Regular cardiac myocyte (primary cell): ENCODE measurements around the gene CYP21A2. TPM values are rescaled to one million over a fixed set of nuclear protein-coding genes. Genes with fewer than 3 reads are reported as not detected.

Experiments
- total RNA-seq: library from RNA; depleted of rRNA; stranded (reverse); fragments of >200 nt; gene quantifications from 2 replicates; pipeline ENCODE4 v1.2.3, GENCODE V29; 2014

The CYP21A2 gene
- 0.19 TPM in 1 of 2 replicates, not detected in the other for total RNA-seq

GRCh38 chr6:32037598-32038524 is at the start of gene CYP21A2:
CYP21A2 (plus strand) TSS chr6:32038415; CDS start chr6:32038423, 8 bp downstream.

GRCh38 chr6:32014547-32014946 is 23.7 kb upstream of the CYP21A2 start, which contains the start of gene C4B:
C4B (plus strand) TSS chr6:32014795; CDS start chr6:32014846, 51 bp downstream.

Other genes with a start within 250 kb of the CYP21A2 start
- gene VARS1, start 242.7 kb upstream of the CYP21A2 start, total RNA-seq = 32.4 and 91.3 TPM in 2 replicates
- gene LSM2, start 231.4 kb upstream of the CYP21A2 start, total RNA-seq = 18.0 and 46.2 TPM in 2 replicates
- 1.3 and 2.8 TPM in 2 replicates for gene HSPA1L, start 223.1 kb upstream of the CYP21A2 start, total RNA-seq
- 87.9 and 192 TPM in 2 replicates for gene HSPA1A, start 222.9 kb upstream of the CYP21A2 start, total RNA-seq
- 119 and 235 TPM in 2 replicates for gene HSPA1B, start 210.7 kb upstream of the CYP21A2 start, total RNA-seq
- gene NEU1, start 175.6 kb upstream of the CYP21A2 start, total RNA-seq = 51.4 and 93.9 TPM in 2 replicates
- not detected in 2 replicates for gene SLC44A4, start 159.4 kb upstream of the CYP21A2 start, total RNA-seq
- gene EHMT2, start 140.7 kb upstream of the CYP21A2 start, total RNA-seq = 50.2 and 55.2 TPM in 2 replicates
- 4.2 and 4.6 TPM in 2 replicates for gene ZBTB12, start 136.3 kb upstream of the CYP21A2 start, total RNA-seq
- 0.38 and 6.8 TPM in 2 replicates for gene C2, start 110.7 kb upstream of the CYP21A2 start, total RNA-seq
- gene CFB, start 92.3 kb upstream of the CYP21A2 start, total RNA-seq = 5.8 and 65.1 TPM in 2 replicates
- gene NELFE, start 79.4 kb upstream of the CYP21A2 start, total RNA-seq = 79.5 and 180 TPM in 2 replicates
- gene SKIC2, start 79.2 kb upstream of the CYP21A2 start, total RNA-seq = 70.5 and 74.2 TPM in 2 replicates
- 11.9 and 14.7 TPM in 2 replicates for gene DXO, start 66.3 kb upstream of the CYP21A2 start, total RNA-seq
- gene C4A, start 56.4 kb upstream of the CYP21A2 start, total RNA-seq = 1.2 and 5.1 TPM in 2 replicates
- gene C4B, start 23.6 kb upstream of the CYP21A2 start, total RNA-seq = 1.9 and 4.5 TPM in 2 replicates
- gene TNXB, start 70.9 kb downstream of the CYP21A2 start, total RNA-seq = 3.6 and 10.4 TPM in 2 replicates
- 6.7 and 14.9 TPM in 2 replicates for gene ATF6B, start 89.8 kb downstream of the CYP21A2 start, total RNA-seq
- gene FKBPL, start 91.9 kb downstream of the CYP21A2 start, total RNA-seq = 5.0 and 5.9 TPM in 2 replicates
- gene PRRT1, start 113.5 kb downstream of the CYP21A2 start, total RNA-seq = 0.28 TPM in 1 of 2 replicates, not detected in the other
- gene PPT2, start 115.7 kb downstream of the CYP21A2 start, total RNA-seq = 10.2 and 49.3 TPM in 2 replicates
- 0.58 and 1.4 TPM in 2 replicates for gene EGFL8, start 126.2 kb downstream of the CYP21A2 start, total RNA-seq
- 17.8 and 20.3 TPM in 2 replicates for gene AGPAT1, start 137.7 kb downstream of the CYP21A2 start, total RNA-seq
- gene RNF5, start 140.0 kb downstream of the CYP21A2 start, total RNA-seq = 35.5 and 41.0 TPM in 2 replicates
- gene AGER, start 145.8 kb downstream of the CYP21A2 start, total RNA-seq = 0.56 and 0.58 TPM in 2 replicates
- 28.8 and 35.5 TPM in 2 replicates for gene PBX2, start 151.8 kb downstream of the CYP21A2 start, total RNA-seq
- gene GPSM3, start 154.2 kb downstream of the CYP21A2 start, total RNA-seq = 1.5 and 1.7 TPM in 2 replicates
- gene NOTCH4, start 185.7 kb downstream of the CYP21A2 start, total RNA-seq = 0.85 and 1.5 TPM in 2 replicates